CD8-positive, alpha-beta memory T cell (primary cell): ENCODE measurements around the gene SPC24. TPM values are rescaled to one million over a fixed set of nuclear protein-coding genes. Genes with fewer than 3 reads are reported as not detected.
"Not testable (repeated sequence)": the region's sequence is repeated elsewhere in the genome, so short reads cannot be mapped to it uniquely, and the experiment has no call there.

Source experiments
- CTCF ChIA-PET: fragments of 350-600 bp; sonication (Branson Sonifier 250); formaldehyde crosslinking; loops from one replicate; lab custom pipeline; 2021; ENCODE audit warnings: antibody characterized with exemption; lab: Charles Lee
- POLR2A ChIA-PET: fragments of 350-600 bp; sonication (Branson Sonifier 250); formaldehyde crosslinking; loops from one replicate; lab custom pipeline; 2021; ENCODE audit warnings: antibody characterized with exemption; lab: Charles Lee
- DNase-seq, 5 donors: peaks; one replicate each; pipeline versions ENCODE4 v3.0.0 to v3.0.0-alpha.2; 2020 to 2022; ENCODE audit warnings: mixed read lengths in 1 of 5
- H3K27ac ChIP-seq: one replicate; pipeline ENCODE4 v1.7.0; 2013; ENCODE audit warnings: low read depth, mild to moderate bottlenecking, low read length, moderate library complexity
- H3K27me3 ChIP-seq: 2 replicates; pipeline ENCODE4 v1.7.0; 2013; ENCODE audit warnings: low read length, mild to moderate bottlenecking; ENCODE audit not compliant: insufficient read depth, poor library complexity, severe bottlenecking
- H3K36me3 ChIP-seq: 2 replicates; pipeline ENCODE4 v1.7.0; 2013; ENCODE audit warnings: mild to moderate bottlenecking, low read length, moderate library complexity; ENCODE audit not compliant: insufficient read depth
- H3K4me1 ChIP-seq: 2 replicates; pipeline ENCODE4 v1.7.0; 2013; ENCODE audit warnings: mild to moderate bottlenecking, low read length, moderate library complexity; ENCODE audit not compliant: insufficient read depth
- H3K4me3 ChIP-seq: 2 replicates; pipeline ENCODE4 v1.7.0; 2013; ENCODE audit warnings: mild to moderate bottlenecking, low read length
- H3K9me3 ChIP-seq: 2 replicates; pipeline ENCODE4 v1.7.0; 2013; ENCODE audit warnings: mild to moderate bottlenecking, low read length
- H3K27ac Mint-ChIP-seq, 8 donors: one replicate each; pipeline ENCODE4 v1.8.0; 2020 to 2021; ENCODE audit warnings: mixed read lengths in 8 of 8, mild to moderate bottlenecking in 6 of 8, inconsistent platforms in 3 of 8, moderate library complexity in 3 of 8
- H3K27me3 Mint-ChIP-seq, 2 donors: one replicate each; pipeline ENCODE4 v1.8.0; 2020 to 2021; ENCODE audit warnings: mixed read lengths in 2 of 2, mild to moderate bottlenecking in 1 of 2, moderate library complexity in 1 of 2
- H3K36me3 Mint-ChIP-seq, 3 donors: one replicate each; pipeline ENCODE4 v1.8.0; 2020 to 2021; ENCODE audit warnings: mixed read lengths in 3 of 3, inconsistent platforms in 1 of 3, mild to moderate bottlenecking in 1 of 3
- H3K4me1 Mint-ChIP-seq, 3 donors: one replicate each; pipeline ENCODE4 v1.8.0; 2020 to 2021; ENCODE audit warnings: mixed read lengths in 3 of 3, inconsistent platforms in 1 of 3, mild to moderate bottlenecking in 1 of 3
- H3K4me3 Mint-ChIP-seq, 7 donors: one replicate each; pipeline ENCODE4 v1.8.0; 2020 to 2021; ENCODE audit warnings: mixed read lengths in 7 of 7, mild to moderate bottlenecking in 6 of 7, moderate library complexity in 4 of 7, inconsistent platforms in 2 of 7
- H3K9me3 Mint-ChIP-seq, 5 donors: one replicate each; pipeline ENCODE4 v1.8.0; 2020 to 2022; ENCODE audit warnings: mixed read lengths in 5 of 5, mild to moderate bottlenecking in 3 of 5, moderate library complexity in 2 of 5, inconsistent platforms in 1 of 5
- polyA plus RNA-seq: library from polyadenylated mRNA; unstranded; fragments of 300-500 nt; fragmentation: Illumina TruSeq; gene quantifications from one replicate; pipeline ENCODE4 v1.2.3, GENCODE V29; 2021
- total RNA-seq, 2 experiments: library from RNA; stranded (reverse); gene quantifications; one replicate each; pipeline ENCODE4 v1.2.3, GENCODE V29; 2021

SPC24 gene
- total and polyA plus RNA-seq, 3 experiments from 2014 or later = 35.3 to 37.2 TPM; not detected in 1

DNA sequence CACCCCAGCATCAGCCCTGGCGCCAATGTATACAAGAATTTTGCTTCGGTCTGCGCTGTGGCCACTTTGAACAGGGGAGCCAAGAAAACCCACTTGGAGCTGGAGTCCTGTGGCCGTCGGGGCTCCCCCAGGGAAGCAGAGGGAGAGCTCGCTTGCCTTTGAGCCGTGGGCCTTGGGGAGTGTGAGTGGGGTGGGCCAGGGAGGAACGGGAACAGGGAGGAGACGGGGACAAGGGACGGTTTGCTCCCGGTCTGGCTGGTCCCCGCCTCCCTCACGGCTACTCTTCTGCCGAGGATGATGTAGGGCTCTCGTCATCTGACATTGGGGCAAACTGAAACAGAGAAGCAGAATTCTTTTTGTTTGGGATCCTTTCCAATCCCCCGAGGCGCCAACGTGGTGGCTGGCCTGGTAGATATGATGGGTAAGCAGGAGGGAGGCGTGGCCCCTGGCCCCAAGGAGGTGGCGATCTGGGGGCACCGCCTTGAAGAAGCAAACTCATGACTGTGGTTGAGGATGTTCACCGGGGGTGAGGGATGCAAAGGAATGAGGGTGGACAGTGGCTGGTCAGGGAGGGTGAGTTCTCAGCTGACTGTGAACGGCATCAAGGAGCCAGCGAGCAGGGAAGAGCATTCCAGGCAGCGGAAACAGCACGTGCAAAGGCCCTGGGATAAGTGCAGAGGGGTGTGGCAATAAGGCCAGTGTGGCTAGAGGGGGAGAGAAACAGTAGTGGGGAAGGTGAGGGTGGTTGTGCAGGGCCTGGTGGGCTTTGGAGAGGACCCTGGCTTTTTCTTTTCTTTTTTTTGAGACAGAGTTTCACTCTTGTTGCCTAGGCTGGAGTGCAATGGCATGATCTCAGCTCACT, 10.9 kb upstream of the SPC24 start:
- peaks cover 3 to 5% of the 10 kb centered on the region in 2 donors for H3K27me3 Mint-ChIP-seq
- peak overlapping the region in 1 of 8 donors; percentile 17 for H3K27ac Mint-ChIP-seq
- no peaks in the 10 kb centered on the region for H3K36me3 Mint-ChIP-seq
- CTCF ChIA-PET = no interaction called here
- POLR2A ChIA-PET = no interaction called here
- H3K4me1 Mint-ChIP-seq = no peaks in the 10 kb centered on the region
- H3K36me3 ChIP-seq = no peaks in the 10 kb centered on the region
- no peak overlapping the region for H3K27ac ChIP-seq
- DNase-seq = no peak
- H3K4me1 ChIP-seq = no peaks in the 10 kb centered on the region
- H3K4me3 ChIP-seq = no peak overlapping the region
- H3K9me3 Mint-ChIP-seq = no peaks in the 10 kb centered on the region
- H3K27me3 ChIP-seq = no peaks in the 10 kb centered on the region
- H3K4me3 Mint-ChIP-seq = no peak overlapping the region
- H3K9me3 ChIP-seq = no peaks in the 10 kb centered on the region

DNA sequence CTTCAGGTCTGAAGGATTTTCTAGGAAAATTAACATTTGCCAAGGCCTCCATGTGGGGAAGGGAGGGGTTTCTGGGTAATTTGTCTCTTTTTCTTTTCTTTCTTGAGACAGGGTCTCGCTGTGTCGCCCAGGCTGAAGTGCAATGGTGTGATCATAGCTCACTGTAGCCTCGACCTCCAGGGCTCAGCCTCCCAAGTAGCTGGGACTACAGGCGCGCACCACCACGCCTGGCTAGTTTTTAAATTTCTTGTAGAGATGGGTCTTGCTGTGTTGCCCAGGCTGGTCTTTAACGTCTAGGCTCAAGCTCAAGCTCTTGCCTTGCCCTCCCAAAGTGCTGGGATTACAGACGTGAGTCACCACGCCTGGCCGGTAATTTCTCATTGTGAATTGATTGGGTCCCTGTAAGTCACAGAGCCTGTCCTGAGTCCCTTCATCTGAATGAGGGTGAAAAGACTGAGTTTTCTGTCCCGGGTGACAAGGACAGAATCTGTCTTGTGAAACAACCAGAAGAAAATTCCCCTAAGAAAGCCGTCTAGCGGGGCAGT, 10.0 kb upstream of the SPC24 start:
- Histone ChIP-seq H3K27me3 (no peaks in the 10 kb centered on the region), H3K36me3 (no peaks in the 10 kb centered on the region), H3K9me3 (no peaks in the 10 kb centered on the region), H3K4me1 (no peaks in the 10 kb centered on the region), H3K27ac (no peak overlapping the region), H3K4me3 (no peak overlapping the region)
- H3K4me1 Mint-ChIP-seq = no peaks in the 10 kb centered on the region
- no peak overlapping the region for H3K27ac Mint-ChIP-seq
- H3K9me3 Mint-ChIP-seq = no peaks in the 10 kb centered on the region
- peaks cover 3 to 5% of the 10 kb centered on the region in 2 donors for H3K27me3 Mint-ChIP-seq
- ChIA-PET POLR2A (no interaction called here), CTCF (no interaction called here)
- no peaks in the 10 kb centered on the region for H3K36me3 Mint-ChIP-seq
- no peak overlapping the region for H3K4me3 Mint-ChIP-seq
- no peak for DNase-seq

DNA sequence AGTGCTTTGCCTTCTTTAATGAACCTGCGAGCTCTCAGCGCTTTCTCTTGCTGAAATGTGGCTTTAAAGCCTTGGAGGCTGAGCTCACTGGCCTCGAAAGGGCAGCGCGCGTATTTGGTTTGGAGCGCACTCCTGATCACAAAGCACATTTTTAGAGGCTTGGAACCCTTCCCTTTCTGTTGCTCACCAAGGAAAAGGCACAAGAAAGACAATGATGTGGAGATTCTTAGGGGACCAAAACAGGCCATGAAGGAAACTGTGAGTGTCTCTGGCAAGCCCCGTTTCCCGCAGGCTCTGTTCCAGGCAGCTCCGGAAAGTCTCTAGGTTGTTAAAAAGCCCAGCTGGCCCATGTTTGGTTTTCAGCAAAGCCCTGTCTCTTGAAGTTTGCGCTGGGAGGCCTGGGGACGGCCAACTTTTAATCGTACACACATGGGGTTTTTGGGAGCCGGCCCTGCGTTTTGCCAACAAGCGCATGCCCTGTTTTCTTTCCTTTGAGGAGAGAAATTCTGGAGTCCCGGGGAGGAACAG, 9.4 kb upstream of the SPC24 start:
- Mint-ChIP-seq H3K4me3 (no peak overlapping the region), H3K36me3 (no peaks in the 10 kb centered on the region), H3K27ac (no peak overlapping the region), H3K9me3 (peaks cover 0 to 2% (median 0%) of the 10 kb centered on the region in 5 donors), H3K27me3 (peaks cover 3 to 5% of the 10 kb centered on the region in 2 donors), H3K4me1 (no peaks in the 10 kb centered on the region)
- no peak overlapping the region for H3K27ac ChIP-seq
- no peaks in the 10 kb centered on the region for H3K36me3 ChIP-seq
- H3K27me3 ChIP-seq = no peaks in the 10 kb centered on the region
- no peaks in the 10 kb centered on the region for H3K9me3 ChIP-seq
- H3K4me3 ChIP-seq = no peak overlapping the region
- CTCF ChIA-PET = no interaction called here
- no peak for DNase-seq
- POLR2A ChIA-PET = no interaction called here
- no peaks in the 10 kb centered on the region for H3K4me1 ChIP-seq

DNA sequence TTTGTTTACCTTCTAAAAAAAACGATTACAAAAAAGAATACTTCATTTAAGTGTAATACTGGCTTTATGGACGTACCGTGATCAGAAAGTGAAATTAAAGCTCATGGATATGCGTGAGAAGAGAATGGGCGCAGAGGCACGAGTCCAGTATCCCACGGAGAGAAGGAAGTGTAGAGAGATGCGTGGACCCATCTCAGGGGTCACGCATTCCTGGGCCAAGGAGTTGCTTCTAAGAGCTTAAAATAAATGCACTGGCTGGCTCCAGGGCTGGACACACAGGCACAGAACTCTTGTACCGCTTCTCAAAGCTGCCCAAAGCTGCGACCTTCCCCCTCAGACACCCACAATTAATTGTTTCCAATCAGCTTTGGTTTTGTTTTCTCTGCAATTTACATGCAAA, 8.7 kb upstream of the SPC24 start:
- ChIA-PET CTCF (interaction anchor here (0.9 kb wide), 1 partner anchor 146 kb away, joined by 3 read pairs; no protein-coding TSS in a partner anchor), POLR2A (no interaction called here)
- H3K4me1 Mint-ChIP-seq = no peaks in the 10 kb centered on the region
- no peaks in the 10 kb centered on the region for H3K36me3 ChIP-seq
- H3K9me3 Mint-ChIP-seq = peaks cover 0 to 2% (median 0%) of the 10 kb centered on the region in 5 donors
- H3K4me3 ChIP-seq = no peak overlapping the region
- no peak for DNase-seq
- H3K36me3 Mint-ChIP-seq = no peaks in the 10 kb centered on the region
- H3K27ac Mint-ChIP-seq = no peak overlapping the region
- no peak overlapping the region for H3K27ac ChIP-seq
- no peak overlapping the region for H3K4me3 Mint-ChIP-seq
- peaks cover 3 to 5% of the 10 kb centered on the region in 2 donors for H3K27me3 Mint-ChIP-seq
- no peaks in the 10 kb centered on the region for H3K9me3 ChIP-seq
- H3K4me1 ChIP-seq = no peaks in the 10 kb centered on the region
- no peaks in the 10 kb centered on the region for H3K27me3 ChIP-seq

DNA sequence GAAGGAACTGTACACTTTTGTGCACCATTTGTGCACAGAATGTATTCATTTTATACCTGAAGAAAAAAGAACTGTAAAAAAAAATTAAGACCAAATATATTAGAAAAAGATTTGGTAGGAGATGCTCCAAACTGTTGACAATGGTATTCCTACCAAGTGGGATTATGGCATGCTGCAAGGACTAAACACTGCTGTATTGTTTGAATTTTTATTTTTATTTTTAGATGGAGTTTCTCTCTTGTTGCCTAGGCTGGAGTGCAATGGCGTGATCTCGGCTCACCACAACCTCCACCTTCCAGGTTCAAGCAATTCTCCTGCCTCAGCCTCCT, 4.8 kb upstream of the SPC24 start:
- CTCF ChIA-PET, H3K36me3 Mint-ChIP-seq, H3K27me3 Mint-ChIP-seq, H3K36me3 ChIP-seq, H3K9me3 Mint-ChIP-seq, H3K27me3 ChIP-seq, H3K27ac ChIP-seq, H3K4me1 Mint-ChIP-seq, H3K4me1 ChIP-seq, DNase-seq, H3K4me3 ChIP-seq, H3K9me3 ChIP-seq, POLR2A ChIA-PET, H3K4me3 Mint-ChIP-seq: not testable (repeated sequence)
- H3K27ac Mint-ChIP-seq = peak overlapping the region in 1 of 8 donors; percentile 24

DNA sequence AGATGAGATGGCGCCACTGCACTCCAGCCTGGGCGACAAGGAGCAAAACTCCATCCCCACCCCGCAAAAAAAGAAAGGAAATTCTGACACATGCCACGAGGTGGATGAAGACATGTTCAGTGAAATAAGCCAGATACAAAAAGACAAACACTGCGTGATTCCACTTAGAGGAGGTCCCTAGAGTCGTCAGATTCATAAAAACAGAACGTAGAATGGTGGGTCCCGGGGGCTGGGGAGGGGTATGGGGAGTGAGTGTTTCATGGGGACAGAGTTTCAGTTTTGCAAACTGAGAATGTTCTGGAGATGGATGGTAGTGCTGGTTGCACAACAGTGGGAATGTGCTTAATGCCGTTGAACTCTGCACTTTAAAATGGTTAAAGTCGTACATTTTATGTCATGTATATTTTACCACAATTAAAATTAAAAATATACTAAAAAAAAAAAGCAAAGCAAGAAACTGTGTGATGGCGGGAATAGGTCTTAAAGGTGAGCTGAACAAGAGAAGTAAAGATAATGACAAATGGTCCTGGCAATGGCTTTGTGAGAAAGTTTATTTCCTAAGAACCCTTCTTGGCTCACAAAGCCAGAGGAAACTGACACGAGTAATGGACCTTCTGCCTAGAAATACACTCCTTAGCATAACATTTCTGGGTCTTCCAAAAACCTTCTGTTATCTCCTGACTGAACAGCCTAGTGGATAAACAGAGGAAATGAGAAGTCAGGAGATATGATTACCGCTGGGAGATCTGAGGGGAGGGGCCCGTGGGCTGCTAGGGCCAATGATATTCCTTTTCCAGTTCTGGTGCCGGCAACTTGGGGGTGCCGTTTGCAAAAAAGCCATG, 4.2 kb upstream of the SPC24 start:
- Histone ChIP-seq H3K4me1 (peaks cover 6% of the 10 kb centered on the region), H3K9me3 (no peaks in the 10 kb centered on the region), H3K27me3 (no peaks in the 10 kb centered on the region), H3K4me3 (no peak overlapping the region), H3K27ac (no peak overlapping the region), H3K36me3 (no peaks in the 10 kb centered on the region)
- ChIA-PET POLR2A (no interaction called here), CTCF (no interaction called here)
- Mint-ChIP-seq H3K27ac (peak overlapping the region in 1 of 8 donors; percentile 24), H3K27me3 (peaks cover 0 to 3% of the 10 kb centered on the region in 2 donors), H3K4me3 (peak overlapping the region in 1 of 7 donors; percentile 36), H3K9me3 (peaks cover 0 to 2% (median 0%) of the 10 kb centered on the region in 5 donors), H3K36me3 (no peaks in the 10 kb centered on the region), H3K4me1 (peaks cover 6 to 13% (median 10%) of the 10 kb centered on the region in 3 donors)
- no peak for DNase-seq

DNA sequence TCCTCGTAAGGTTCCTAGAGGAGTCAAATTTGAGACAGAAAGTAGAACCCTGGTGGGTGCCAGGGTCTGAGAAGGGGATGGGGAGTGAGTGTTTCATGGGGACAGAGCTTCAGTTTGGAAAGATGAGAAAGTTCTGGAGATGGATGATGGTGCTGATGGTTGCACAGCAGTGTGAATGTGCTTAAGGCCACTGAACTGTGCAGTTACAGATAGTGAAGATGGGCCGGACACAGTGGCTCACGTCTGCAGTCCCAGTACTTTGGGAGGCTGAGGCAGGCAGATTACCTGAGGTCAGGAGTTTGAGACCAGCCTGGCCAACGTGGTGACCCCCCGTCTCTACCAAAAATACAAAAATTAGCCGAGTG, 917 bp downstream of the SPC24 start:
- Histone ChIP-seq H3K4me1 (peaks cover 6% of the 10 kb centered on the region), H3K36me3 (no peaks in the 10 kb centered on the region), H3K27me3 (no peaks in the 10 kb centered on the region), H3K4me3 (peak overlapping the region; percentile 83), H3K27ac (peak overlapping the region; percentile 66), H3K9me3 (no peaks in the 10 kb centered on the region)
- POLR2A ChIA-PET = no interaction called here
- H3K9me3 Mint-ChIP-seq = no peaks in the 10 kb centered on the region
- no peak for DNase-seq
- H3K27ac Mint-ChIP-seq = peak overlapping the region in 5 of 8 donors; percentile 6 to 41 (median 14)
- peaks cover 11 to 18% (median 16%) of the 10 kb centered on the region in 3 donors for H3K4me1 Mint-ChIP-seq
- no peaks in the 10 kb centered on the region for H3K27me3 Mint-ChIP-seq
- CTCF ChIA-PET = interaction anchor here (0.9 to 2.2 kb wide), 3 partner anchors 29 to 228 kb away, joined by 3 to 6 read pairs (median 4); no protein-coding TSS in a partner anchor
- H3K4me3 Mint-ChIP-seq = peak overlapping the region; percentile 75 to 92 (median 80)
- H3K36me3 Mint-ChIP-seq = no peaks in the 10 kb centered on the region
